Activated T-helper 1 cell treated with Interleukin-2 at 50 U/mL for 16 hours (primary cell): ENCODE data around the gene ZNF354B.
"Not testable (repeated sequence)": the region's sequence is repeated elsewhere in the genome, so short reads cannot be mapped to it uniquely, and the experiment has no call there.

ENCODE experiments used
- DNase-seq: peaks from one replicate; pipeline ENCODE4 v3.0.0-alpha.2; 2020; ENCODE audit warnings: low read depth

The ZNF354B gene

DNA sequence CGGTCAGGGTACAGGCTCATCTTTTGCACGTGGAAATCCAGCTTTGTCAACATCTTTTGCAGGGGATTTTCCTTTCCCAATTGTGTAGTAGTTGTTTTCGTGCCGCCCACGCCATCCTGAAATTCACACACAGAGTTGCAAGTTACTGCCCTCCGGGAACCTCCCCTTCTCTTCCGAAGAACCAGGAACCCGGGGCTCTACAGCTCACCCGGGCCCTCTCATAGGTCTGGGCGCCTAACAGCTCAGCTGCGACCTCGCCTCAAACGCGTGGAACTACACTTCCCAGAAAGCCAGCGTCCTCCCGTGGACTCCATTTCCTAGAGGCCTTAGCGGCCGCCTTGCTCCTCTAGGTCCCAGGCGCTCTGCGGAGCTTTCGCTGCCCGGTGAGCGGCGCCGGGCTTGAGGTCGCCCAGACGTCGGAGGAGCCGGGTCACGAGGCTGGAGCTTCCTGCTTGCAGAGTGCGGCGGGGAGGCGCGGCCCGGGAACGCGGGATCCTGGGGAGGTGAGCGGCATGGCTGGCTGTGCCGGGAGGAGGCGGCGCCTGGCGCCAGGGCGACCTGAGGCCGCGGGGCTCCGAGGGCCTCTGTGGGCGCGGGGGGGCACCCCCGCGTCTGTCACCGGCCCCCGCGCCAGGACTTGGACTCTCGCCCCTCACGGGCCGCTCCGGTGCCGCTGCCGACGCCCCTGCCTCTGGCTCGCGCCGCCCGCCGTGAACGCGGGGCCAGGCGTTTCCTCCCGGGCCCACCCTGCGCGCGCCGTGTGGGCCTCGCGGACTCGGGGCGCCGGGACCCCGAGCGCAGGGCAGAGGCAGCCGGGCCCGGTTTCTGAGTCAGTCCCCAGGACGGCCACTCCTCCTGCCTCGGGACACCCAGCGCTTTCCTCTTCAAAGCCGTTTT is at the start of gene ZNF354B:
TSS of gene ZNF354B (plus strand) at position 329 of the 897 bp plus-strand sequence. CDS start 1,095 bp downstream, outside the sequence.
- DNase-seq = peak; percentile 67

DNA sequence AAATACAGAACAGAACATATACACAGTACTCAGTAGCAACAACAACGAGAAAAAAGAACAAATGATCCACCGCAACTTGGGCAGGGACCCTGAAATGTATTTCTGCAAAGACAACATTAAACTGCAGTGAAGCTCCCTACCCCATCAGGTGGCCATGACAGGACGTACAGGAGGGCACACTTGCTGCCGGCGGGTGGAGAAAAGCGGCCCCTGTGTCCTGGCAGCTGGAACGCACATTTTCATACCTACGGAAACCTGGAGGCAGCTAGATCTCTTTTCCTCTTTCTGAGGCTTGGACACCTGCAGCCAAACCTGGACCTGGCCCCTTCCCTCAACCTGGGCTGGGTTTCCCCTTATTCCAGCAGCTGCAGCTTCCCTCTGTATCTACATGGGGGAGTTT is 42.2 kb upstream of the ZNF354B start:
- DNase-seq = no peak

DNA sequence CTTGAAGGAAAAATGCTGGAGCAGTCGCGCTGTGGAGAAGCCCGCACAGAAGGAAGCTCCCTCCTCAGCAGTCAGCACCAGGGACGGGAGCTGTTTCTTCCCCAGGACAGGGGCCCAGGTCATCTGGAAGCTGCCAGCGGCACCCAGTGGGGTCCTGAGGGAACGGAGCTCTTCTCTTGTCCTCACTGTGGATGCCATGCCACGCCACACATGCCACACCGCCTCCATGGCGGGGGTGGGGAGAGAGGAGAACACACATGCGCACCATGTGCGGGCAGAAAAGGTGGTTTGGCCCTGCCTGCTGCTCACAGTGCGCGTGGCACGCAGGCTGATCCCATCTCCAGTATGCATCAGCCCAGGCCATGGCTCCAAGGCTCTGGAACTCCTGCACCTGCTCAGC is 41.7 kb upstream of the ZNF354B start:
- DNase-seq = no peak

DNA sequence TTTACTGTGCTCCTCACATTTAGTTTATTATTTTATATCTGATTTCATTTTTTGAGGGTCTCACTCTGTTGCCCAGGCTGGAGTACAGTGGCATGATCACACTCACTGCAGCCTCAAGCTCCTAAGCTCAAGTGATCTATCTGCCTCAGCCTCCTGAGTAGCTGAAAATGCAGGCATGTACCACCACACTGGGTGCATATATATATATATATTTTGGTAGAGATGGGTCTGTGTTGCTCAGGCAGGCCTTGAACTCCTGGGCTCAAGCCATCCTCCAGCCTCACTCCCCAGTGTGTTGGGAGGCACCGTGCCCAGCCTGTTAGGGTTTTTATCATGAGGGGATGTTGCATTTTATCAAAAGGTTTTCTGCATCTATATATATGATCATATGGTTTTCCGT is 39.8 kb upstream of the ZNF354B start:
- no peak for DNase-seq

DNA sequence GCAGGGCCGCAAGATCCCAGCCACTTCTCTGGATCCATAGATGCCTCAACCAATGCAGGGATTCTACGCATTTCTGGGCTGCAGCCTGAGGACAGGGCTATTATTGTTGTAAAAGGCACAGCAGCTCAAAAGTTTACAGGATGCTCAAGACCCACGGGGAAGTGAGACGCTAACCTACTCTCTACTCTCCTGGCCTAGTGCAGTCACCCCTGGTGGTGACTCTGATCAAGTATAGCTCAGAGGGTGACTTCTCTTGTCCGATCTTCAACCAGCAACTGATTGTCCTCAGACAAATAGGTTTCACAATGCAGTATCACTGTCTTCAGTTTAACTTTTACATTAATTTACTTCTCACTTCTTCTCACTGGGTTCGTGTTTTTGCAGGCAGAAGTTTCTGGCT is 34.3 kb upstream of the ZNF354B start:
- DNase-seq = no peak

DNA sequence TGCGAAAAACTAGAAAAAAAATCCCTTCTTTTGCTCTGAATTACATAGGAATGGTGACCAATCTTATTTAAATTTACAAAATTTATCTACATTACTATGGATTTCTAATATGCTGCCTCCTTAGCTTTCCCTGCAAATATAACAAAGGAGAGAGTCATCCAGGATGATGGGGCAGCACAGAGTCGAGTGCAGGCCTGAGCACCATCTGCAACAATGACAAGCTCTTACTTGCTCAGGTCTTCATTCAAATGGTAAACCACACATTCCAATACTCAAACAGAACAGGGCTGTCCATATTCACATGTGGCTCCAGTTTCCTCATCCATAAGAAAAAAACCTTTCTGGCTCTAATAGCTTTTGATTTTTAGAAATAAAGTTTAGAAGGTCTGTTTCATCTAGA is 33.5 kb upstream of the ZNF354B start:
- no peak for DNase-seq

DNA sequence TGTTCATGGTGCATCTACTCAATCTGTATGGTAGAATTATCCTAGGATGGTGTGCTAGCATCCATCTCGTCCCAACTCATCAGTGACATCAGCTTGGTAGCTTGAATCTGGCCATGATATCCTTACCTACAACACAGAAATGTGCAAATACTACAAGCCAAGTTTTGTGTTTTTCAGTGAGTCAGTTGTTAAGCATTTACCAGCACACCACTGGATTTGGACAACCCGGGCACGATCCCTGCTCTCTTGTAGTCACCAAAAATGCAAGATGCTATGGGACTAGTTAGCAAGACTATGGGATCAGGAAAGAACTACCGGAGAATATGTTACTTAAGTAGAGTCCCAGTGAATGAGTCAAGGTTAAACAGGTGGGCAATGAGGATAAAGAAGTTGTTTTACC is 32.1 kb upstream of the ZNF354B start:
- DNase-seq = no peak

DNA sequence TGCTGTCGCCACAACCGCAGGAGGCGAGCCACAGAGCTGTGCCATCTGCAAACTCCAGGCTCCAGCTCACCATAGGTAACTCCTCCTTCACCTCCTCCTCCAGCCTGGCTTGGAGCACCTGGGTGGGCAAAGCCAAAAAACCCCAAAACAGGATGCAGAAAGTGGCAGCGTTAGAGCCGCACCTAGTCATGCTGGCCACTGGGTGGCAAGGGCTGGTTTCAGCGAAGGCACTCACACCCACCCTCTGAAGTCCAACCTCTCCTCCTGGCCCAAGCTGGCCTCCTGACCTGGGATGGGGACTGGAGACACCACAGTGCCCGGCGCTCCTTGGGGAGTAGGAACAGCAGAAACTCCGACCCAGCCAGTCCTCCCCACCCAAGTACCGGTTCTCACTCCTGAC is 28.7 kb upstream of the ZNF354B start:
- DNase-seq = no peak

DNA sequence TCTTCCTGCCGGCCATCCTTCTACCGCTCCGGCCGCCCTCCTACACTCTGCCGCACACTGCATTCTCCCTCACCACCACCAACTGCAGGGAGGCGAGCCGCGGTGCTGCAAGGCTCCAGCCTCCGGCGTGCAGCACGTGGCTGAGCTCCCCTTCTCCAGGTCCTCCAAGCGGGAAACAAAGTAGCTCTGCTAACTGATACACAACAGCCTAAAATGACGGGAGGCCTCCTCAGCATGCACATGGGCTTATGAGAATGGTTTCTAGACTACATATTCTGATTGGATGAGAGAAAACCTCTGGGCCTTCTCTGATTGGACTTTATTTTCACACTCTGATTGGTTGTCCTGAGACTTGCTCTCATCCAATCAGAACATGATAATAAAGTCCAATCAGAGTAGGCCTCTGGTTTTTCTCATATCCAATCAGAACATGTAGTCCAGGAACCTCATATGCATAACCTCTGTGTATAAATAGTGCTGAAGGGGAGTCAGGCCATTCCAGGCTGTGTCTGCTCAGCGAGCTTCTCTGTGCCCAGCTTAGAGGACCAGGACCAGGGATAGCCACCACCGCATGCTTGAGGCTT is 27.0 kb upstream of the ZNF354B start:
- no peak for DNase-seq

DNA sequence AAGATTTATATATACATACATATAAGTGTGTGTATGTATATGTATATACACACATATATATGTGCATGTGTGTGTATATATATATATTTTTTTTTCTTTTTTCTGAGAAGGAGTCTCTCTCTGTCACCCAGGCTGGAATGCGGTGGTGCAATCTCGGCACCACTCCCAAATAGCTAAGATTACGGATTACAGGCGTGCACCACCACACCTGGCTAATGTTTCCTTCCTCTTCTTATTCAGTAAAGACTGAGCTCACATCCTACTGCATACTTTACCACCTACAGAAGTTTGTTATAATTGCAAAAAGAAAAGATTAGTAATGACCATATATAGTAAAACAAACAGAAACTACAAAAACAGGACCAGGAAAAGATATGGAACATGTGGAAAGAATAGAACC is 23.1 kb upstream of the ZNF354B start:
- DNase-seq = no peak

DNA sequence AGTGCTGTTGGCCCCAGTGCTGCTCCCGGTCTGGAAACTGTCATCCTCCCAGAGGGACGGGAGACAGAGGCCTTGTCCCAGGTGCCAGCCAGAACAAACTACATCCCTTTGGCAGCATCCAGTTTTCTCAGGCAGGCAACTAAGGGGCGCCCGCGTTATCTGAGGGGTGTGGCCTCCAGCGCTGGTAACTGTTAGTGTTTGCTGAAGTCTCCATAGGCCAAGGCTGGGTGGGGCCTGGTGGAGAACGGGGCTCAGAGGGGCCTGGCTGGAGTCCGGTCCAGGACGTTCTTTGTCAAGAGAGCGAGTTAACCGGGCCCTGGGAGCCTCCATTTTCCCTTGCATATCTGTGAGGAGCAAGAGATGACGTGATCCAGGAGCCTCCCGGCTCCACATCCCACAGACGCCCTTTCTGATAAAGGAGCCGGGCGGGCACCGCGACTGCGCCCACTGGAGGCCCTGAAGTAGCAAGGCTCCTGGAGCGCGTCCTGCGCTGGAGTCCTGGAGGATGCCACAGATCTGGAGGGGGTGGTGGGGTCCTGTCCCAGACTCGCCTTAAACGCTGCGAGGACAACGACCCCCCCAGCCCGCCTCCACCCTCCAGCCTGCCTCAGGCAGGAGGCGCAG is 20.9 kb upstream of the ZNF354B start:
- DNase-seq = not testable (repeated sequence)

DNA sequence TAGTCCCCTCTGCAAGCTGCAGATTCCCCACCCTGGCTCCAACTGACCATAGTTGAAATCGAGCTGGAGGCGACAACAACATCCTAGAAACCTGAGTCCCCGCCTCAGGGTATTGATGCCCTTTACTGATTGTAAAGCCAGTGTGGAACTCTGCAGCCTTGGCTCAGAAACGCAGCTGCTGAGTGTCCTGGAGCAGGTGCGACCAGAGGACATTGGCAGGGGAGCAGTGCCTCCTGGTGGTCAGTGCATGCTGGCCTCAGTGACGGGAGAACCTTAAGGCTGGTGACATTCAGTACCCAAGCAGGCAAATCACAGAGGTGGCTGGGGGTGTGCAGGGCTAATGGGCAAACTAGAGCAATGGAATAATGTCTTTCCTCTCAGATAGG is 20.4 kb upstream of the ZNF354B start:
- peak; percentile 19 for DNase-seq

DNA sequence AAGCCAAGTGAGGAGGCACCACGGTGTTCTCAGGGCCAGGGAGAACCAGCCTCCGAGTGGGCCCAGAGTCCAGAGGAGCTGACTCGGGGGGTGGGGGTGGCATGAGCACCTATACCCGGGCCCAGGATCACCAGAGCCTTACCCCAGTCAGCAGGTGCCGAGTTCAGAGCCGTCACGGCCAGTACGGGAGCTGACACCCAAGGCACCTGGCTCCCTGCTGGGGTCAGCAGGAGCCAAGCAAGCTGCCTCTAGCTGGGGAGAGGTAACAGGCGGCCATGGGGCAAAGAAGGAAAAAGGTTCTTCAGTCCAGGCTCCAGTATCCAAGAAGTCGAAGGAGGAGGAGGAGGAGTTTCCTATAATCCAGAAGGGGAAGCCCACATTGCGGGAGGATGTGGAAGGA is 19.4 kb upstream of the ZNF354B start:
- not testable (repeated sequence) for DNase-seq

DNA sequence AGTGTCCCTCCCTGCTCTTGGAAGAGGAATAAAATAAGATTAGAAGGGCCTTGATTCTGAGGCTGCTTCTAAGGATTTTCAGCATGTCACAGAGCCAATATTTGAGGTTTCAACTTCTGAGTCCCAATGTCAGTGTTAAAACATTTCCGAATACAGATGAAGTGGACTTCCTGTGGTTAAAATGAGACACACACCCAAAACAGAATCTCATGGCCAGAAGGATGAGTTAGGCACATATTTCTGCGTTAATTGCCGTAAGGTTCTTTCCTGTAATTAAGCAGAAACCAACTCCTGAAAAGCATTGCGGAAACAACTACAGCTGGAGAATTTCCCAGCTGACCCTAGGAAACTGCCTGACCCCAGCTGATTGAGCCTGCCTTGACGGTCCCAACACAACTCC is 10.4 kb upstream of the ZNF354B start:
- DNase-seq = no peak

DNA sequence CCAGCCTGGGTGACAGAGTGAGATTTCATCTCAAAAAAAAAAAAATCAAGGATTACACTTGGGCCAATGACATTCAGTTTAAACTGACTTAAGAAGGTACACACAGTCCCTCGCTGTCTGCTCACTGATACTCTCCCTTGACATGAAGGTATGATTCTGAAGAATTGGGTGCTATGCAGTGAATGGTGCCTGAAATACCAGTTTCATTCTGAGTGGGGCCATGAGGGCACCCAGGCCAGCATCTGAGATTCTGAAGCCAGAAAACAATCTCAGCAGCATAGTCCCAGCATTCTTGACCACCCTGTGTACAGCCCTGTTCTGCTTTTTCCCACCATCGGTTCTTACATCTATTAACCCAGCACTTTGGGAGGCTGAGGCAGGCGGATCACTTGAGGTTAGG is 7.8 kb upstream of the ZNF354B start:
- no peak for DNase-seq

DNA sequence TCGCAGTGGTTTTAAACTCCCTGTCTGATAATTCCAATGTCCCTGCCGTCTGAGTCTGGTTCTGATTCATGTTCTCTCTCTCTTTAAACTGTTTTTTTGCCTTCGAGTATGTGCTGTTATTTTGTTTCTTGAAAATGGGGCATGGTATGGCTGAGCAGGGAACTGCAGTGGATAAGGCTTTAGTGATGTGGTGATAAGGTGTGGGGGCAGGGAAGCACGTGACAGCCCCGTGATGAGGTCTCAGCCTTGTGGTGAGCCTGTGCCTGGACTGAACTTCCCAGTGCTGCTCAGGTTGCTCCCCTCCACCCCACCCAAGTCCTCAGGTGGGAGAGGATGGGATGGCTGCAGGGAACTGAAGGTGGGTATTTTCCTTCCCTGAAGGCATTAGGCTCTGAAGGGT is 5.5 kb upstream of the ZNF354B start:
- DNase-seq = no peak

DNA sequence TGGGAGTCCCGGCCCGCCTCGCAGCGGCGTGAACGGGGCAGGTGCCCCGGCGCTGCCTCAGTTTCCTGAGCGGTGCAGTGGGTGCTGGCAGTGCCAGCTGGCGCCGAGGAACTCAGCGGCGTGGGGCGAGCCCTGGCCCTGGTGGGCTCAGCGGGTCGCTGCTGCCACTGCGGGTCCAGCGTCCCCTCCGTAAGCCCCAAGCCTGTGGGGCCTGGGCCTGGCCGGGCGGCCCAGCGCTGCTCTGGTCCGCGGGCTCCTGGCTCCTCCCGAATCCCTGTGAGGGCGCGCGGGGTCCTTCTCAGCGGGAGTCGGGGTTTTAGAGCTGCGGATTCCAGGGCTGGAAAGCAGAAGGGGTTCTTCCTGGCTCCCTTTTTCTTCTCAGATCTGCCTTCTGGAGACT is 862 bp downstream of the ZNF354B start:
- DNase-seq = not testable (repeated sequence)

DNA sequence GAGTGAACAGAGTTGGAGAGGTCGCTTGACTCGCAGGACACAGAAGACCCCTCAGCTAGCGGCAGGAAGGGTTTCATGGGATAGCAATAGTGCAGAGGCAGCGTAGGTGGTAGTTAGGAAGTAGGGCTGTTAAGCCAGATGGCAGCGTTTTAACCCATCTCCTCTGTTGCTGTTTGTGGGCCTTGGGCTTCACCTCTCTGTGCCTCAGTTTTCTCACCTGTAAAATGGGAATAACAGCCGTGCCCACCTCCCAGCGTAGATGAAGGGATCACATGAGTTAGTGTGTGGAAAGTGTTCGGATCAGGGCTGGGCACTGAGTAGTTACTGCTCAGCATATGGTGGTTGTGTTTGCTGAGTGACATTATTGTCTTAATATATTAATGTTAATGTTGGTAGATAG is 1.9 kb downstream of the ZNF354B start:
- DNase-seq = no peak

DNA sequence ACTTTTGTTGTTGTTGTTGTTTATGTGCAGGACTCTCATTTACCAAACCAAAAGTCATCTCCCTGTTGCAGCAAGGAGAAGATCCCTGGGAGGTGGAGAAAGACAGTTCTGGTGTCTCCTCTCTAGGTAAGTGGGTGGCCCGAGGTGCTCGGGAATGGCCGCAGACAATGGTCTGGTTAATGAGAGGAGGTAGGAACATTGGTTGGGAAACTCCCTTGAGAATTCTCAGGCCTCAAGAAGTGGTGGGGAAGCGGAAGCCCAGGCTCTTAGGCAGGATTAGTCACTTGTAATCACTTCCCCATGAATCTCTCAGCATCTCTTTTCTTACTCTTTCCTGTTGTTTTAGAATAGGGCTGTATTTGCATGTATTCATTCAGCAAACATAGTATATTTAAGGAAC is 7.2 kb downstream of the ZNF354B start:
- no peak for DNase-seq

DNA sequence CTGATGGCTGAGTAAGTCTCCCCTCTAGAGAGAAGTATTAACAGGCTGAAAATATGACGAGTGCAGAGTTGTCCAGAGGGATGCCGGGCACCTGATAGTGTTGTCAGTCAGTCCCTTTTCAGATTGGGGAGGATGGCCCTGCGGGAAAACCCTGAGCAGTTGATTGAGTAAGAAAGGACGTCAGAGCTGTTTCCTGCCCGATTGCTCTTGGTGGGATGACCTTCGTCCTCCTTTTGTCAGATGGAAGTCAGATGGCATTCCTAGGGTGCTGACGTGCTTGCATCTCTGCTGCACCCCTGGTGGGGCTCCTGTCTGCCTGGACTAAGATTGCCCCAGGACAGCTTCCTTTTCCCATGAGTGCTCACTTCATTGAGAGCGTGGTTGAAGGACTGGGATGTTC is 9.8 kb downstream of the ZNF354B start:
- DNase-seq = no peak

DNA sequence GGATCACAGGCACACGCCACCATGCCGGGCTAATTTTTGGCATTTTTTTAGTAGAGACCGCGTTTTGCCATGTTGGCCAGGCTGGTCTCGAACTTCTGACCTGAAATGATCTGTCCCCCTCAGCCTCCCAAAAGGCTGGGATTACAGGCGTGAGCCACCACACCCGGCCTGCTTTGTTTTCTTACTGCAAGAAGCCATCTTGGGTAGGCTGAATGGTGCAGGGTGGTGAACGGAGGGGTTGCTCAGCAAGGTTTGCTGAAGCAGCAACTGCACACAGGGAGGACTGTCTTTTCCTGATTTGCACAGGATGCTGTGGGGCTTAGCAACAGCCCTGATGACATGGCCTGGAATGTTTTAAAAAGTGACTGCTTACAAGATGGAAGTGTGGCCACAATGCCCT is 10.7 kb downstream of the ZNF354B start:
- no peak for DNase-seq

DNA sequence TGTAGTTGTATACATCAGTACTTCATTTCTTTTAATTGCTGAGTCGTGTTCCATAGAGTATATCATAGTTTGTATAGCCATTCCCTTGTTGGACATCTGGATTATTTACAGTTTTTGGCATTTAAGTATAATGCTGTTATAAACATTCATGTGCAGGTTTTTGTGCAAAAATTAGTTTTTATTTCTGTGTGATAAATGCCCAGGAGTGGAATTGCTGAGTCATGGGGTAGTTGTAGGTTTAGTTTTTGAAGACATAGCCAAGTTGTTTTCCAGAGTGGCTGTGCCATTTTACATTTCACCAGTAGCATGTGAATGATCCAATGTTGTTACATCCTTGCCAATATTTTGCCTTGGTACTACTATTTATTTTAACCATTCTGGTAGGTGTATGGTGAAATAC is 12.5 kb downstream of the ZNF354B start:
- DNase-seq = no peak

DNA sequence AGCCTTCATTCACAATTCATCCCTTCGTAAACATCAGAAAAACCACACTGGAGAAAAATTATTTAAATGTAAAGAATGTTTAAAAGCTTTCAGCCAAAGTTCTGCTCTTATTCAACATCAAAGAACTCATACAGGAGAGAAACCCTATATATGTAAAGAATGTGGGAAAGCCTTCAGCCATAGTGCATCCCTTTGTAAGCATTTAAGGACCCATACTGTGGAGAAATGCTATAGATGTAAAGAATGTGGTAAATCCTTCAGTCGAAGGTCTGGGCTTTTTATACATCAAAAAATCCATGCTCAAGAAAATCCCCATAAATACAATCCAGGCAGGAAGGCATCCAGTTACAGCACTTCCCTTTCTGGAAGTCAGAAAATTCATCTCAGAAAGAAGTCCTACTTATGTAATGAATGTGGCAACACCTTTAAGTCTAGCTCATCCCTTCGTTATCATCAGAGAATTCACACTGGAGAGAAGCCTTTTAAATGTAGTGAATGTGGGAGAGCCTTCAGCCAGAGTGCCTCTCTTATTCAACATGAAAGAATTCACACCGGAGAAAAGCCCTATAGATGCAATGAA is 23.5 kb downstream of the ZNF354B start:
- not testable (repeated sequence) for DNase-seq
